Endothelial cell of umbilical vein (primary cell): ENCODE measurements around the gene POLR2F. TPM values are rescaled to one million over a fixed set of nuclear protein-coding genes. Genes with fewer than 3 reads are reported as not detected.

ENCODE experiments used
- BruUV-seq: library from RNA; stranded (reverse); fragments of 400-500 nt; replicated peaks from 2 replicates; lab custom pipeline; 2021; lab: Mats Ljungman, UMichigan
- CTCF ChIA-PET: fragments of 300-600, 350-600 bp; sonication (Branson Sonifier 250); formaldehyde crosslinking; loops from one replicate; lab custom pipeline; 2021; ENCODE audit warnings: antibody characterized with exemption, inconsistent platforms; lab: Charles Lee
- POLR2A ChIA-PET: fragments of 300-600, 350-600 bp; sonication (Branson Sonifier 250); formaldehyde crosslinking; loops from one replicate; lab custom pipeline; 2021; ENCODE audit warnings: antibody characterized with exemption, inconsistent platforms; lab: Charles Lee
- DNase-seq: peaks from one replicate; pipeline ENCODE4 v3.0.0-alpha.2; 2011; ENCODE audit warnings: low read depth, low spot score
- FAIRE-seq: peaks from 2 replicates; lab custom pipeline; 2011; peaks lifted over from hg19 to GRCh38; lab: Jason Lieb, UNC
- H2AFZ ChIP-seq: 2 replicates; pipeline ENCODE4 v1.6.0; 2012; ENCODE audit warnings: low read depth, low read length, control low read depth, inconsistent platforms
- H3K27ac ChIP-seq: 2 replicates; pipeline ENCODE4 v1.5.1; 2011; ENCODE audit warnings: low read depth, mild to moderate bottlenecking, control low read depth, low read length, moderate library complexity; ENCODE audit not compliant: insufficient read depth
- H3K27me3 ChIP-seq, 2 experiments: 2 replicates each; pipeline versions ENCODE4 v1.6.0 to v1.6.1; 2011; ENCODE audit warnings: low read length in 2 of 2, mixed read lengths in 1 of 2; ENCODE audit not compliant: control insufficient read depth in 2 of 2, insufficient read depth in 2 of 2
- H3K36me3 ChIP-seq, 2 experiments: 2 replicates in 1 of 2; 3 replicates in 1 of 2; pipeline ENCODE4 v1.5.1; 2011; ENCODE audit warnings: low read length in 2 of 2, mild to moderate bottlenecking in 1 of 2, moderate library complexity in 1 of 2; ENCODE audit not compliant: control insufficient read depth in 2 of 2, insufficient read depth in 2 of 2; ENCODE audit errors: extremely low read depth in 1 of 2
- H3K4me1 ChIP-seq: 3 replicates; pipeline ENCODE4 v1.5.1; 2011; ENCODE audit warnings: mild to moderate bottlenecking, low read length; ENCODE audit not compliant: control insufficient read depth, insufficient read depth; ENCODE audit errors: extremely low read depth
- H3K4me2 ChIP-seq: 2 replicates; pipeline ENCODE4 v1.6.1; 2011; ENCODE audit warnings: low read length, control low read depth, mixed read lengths; ENCODE audit not compliant: insufficient read depth
- H3K4me3 ChIP-seq, 3 experiments: fragments of 200-600 bp in 1 of 3; sonication (generic), shearing (Covaris generic) in 1 of 3; replicated peaks in 1 of 3; 2 replicates each; pipeline ENCODE4 v1.5.1; 2011 to 2016; ENCODE audit warnings: control low read depth in 3 of 3, low read length in 3 of 3, mild to moderate bottlenecking in 2 of 3, inconsistent platforms in 1 of 3, low read depth in 1 of 3, moderate library complexity in 1 of 3; ENCODE audit not compliant: insufficient read depth in 1 of 3
- H3K79me2 ChIP-seq: 2 replicates; pipeline ENCODE4 v1.6.0; 2012; ENCODE audit warnings: low read length, inconsistent platforms; ENCODE audit not compliant: control insufficient read depth, insufficient read depth
- H3K9ac ChIP-seq: replicated peaks from 2 replicates; pipeline ENCODE3; 2011; ENCODE audit warnings: low read length, control low read depth; ENCODE audit not compliant: insufficient read depth; ENCODE audit errors: extremely low read depth
- H3K9me1 ChIP-seq: replicated peaks from 3 replicates; pipeline ENCODE4 v1.6.0; 2011; ENCODE audit warnings: mild to moderate bottlenecking, low read length; ENCODE audit not compliant: control insufficient read depth, insufficient read depth; ENCODE audit errors: extremely low read depth
- H3K9me3 ChIP-seq: replicated peaks from 2 replicates; pipeline ENCODE4 v1.5.1; 2012; ENCODE audit warnings: low read length, inconsistent platforms; ENCODE audit not compliant: control insufficient read depth, insufficient read depth
- H4K20me1 ChIP-seq: replicated peaks from 2 replicates; pipeline ENCODE3; 2011; ENCODE audit warnings: mild to moderate bottlenecking, low read length; ENCODE audit not compliant: control insufficient read depth, insufficient read depth; ENCODE audit errors: extremely low read depth
- CTCF ChIP-seq, 2 donors: IDR thresholded peaks; 1 replicate in 1 of 2; 2 replicates in 1 of 2; pipeline ENCODE4 v1.5.1; 2011; ENCODE audit warnings: low read length in 2 of 2, mild to moderate bottlenecking in 2 of 2, moderate library complexity in 2 of 2, control low read depth in 1 of 2, inconsistent platforms in 1 of 2, low read depth in 1 of 2; ENCODE audit not compliant: insufficient read depth in 1 of 2; ENCODE audit errors: extremely low read depth in 1 of 2
- EZH2 ChIP-seq: IDR thresholded peaks from 2 replicates; pipeline ENCODE4 v1.6.1; 2012; ENCODE audit warnings: borderline replicate concordance, low read depth, mild to moderate bottlenecking, moderate library complexity, low read length, inconsistent platforms; ENCODE audit not compliant: severe bottlenecking
- FOS ChIP-seq: IDR thresholded peaks from 2 replicates; pipeline ENCODE4 v1.6.1; 2011; ENCODE audit warnings: mild to moderate bottlenecking, low read length, moderate library complexity, borderline replicate concordance; ENCODE audit not compliant: insufficient read depth
- GATA2 ChIP-seq: IDR thresholded peaks from 2 replicates; pipeline ENCODE4 v1.7.0; 2011; ENCODE audit warnings: low read depth, mild to moderate bottlenecking, moderate library complexity, mixed read lengths, low read length; ENCODE audit not compliant: insufficient read length, insufficient read depth
- JUN ChIP-seq: IDR thresholded peaks from 2 replicates; pipeline ENCODE4 v1.6.1; 2011; ENCODE audit warnings: borderline replicate concordance, low read depth; ENCODE audit not compliant: insufficient read length, insufficient read depth
- MAX ChIP-seq: IDR thresholded peaks from 2 replicates; pipeline ENCODE4 v1.6.1; 2011; ENCODE audit not compliant: insufficient read depth, insufficient read length
- MYC ChIP-seq: IDR thresholded peaks from one replicate; pipeline ENCODE4 v1.6.1; 2011; ENCODE audit warnings: mild to moderate bottlenecking, low read depth, low read length
- POLR2A ChIP-seq: IDR thresholded peaks from 2 replicates; pipeline ENCODE4 v1.6.1; 2012; ENCODE audit warnings: low read depth, mild to moderate bottlenecking, control low read depth, low read length
- POLR2AphosphoS5 ChIP-seq: IDR thresholded peaks from 2 replicates; pipeline ENCODE4 v1.6.1; 2012; ENCODE audit warnings: low read depth, mild to moderate bottlenecking, control low read depth, low read length, moderate library complexity; ENCODE audit not compliant: insufficient read depth
- dilution Hi-C: fragments of 300-500 bp; cut with MboI; formaldehyde crosslinking; loops from one replicate; pipeline ENCODE4 v1.15.0; 2019; ENCODE audit warnings: low sequenced_read_pairs; ENCODE audit not compliant: extremely low pct_ligation_motif_present
- intact Hi-C: fragments of 100-400 bp; cut with micrococcal nuclease; formaldehyde crosslinking; loops from one replicate; pipeline ENCODE4 v1.10.0; 2022
- polyA plus RNA-seq, 4 experiments: library from polyadenylated mRNA; depleted of rRNA in 3 of 4; stranded (reverse) in 3 of 4; unstranded in 1 of 4; fragments of >200 nt; gene quantifications; 2 replicates each; pipeline versions ENCODE4 v1.2.1 to v1.2.3, GENCODE V29; 2011 to 2012; ENCODE audit warnings: missing spikeins in 1 of 4
- total RNA-seq: library from RNA; stranded (reverse); gene quantifications from 2 replicates; pipeline ENCODE4 v1.2.3, GENCODE V29; 2021

Gene POLR2F
- total and polyA plus RNA-seq, 2 donors (not counting 3 experiments of a cell fraction or from before 2014, with no cell fraction given), result 106 to 112 TPM

GRCh38 chr22:37930952-37931440, 22.5 kb upstream of the POLR2F start:
- Histone ChIP-seq H3K9ac (no peak overlapping the region), H3K36me3 (peaks cover 5 to 27% of the 10 kb centered on the region in 2 experiments), H3K9me3 (no peaks in the 10 kb centered on the region), H3K4me3 (no peak overlapping the region), H3K4me1 (peaks cover 29% of the 10 kb centered on the region), H3K79me2 (no peaks in the 10 kb centered on the region), H4K20me1 (no peaks in the 10 kb centered on the region), H3K27ac (peak overlapping the region; percentile 41), H3K4me2 (no peak overlapping the region), H2AFZ (no peak overlapping the region), H3K27me3 (no peaks in the 10 kb centered on the region), H3K9me1 (no peaks in the 10 kb centered on the region)
- ChIA-PET POLR2A (no interaction called here), CTCF (interaction anchor here (1.0 to 4.7 kb wide), 7 partner anchors 13 to 113 kb away, joined by 3 to 48 read pairs (median 5); partner anchors contain the start of gene MICALL1)
- no peak for TF ChIP-seq EZH2
- no peak for TF ChIP-seq JUN
- no peak for TF ChIP-seq FOS
- no peak for TF ChIP-seq POLR2A
- no peak for TF ChIP-seq CTCF (IDR thresholded peaks at IDR 0.05; ENCODE audit: extremely low read depth in 1 of 2, insufficient read depth in 1 of 2, low read depth in 1 of 2, low read length in 2 of 2)
- no peak for TF ChIP-seq MYC
- TF ChIP-seq MAX, result no peak
- TF ChIP-seq POLR2AphosphoS5, result no peak
- no peak for TF ChIP-seq GATA2
- BruUV-seq, result no TSS peak
- DNase-seq (peak; percentile 26), FAIRE-seq (peak; percentile 72)
- dilution Hi-C loops (no loop called here), intact Hi-C loops (no loop called here)
